ENCODE measurements around the gene ABCC11. TPM values are rescaled to one million over a fixed set of nuclear protein-coding genes. Genes with fewer than 3 reads are reported as not detected.
"Not testable (repeated sequence)": the region's sequence is repeated elsewhere in the genome, so short reads cannot be mapped to it uniquely, and the experiment has no call there.

Gene ABCC11
- total RNA-seq, 4 donors from 2014 or later, result 0.09 to 0.57 (median 0.19) TPM; not detected in 1

DNA sequence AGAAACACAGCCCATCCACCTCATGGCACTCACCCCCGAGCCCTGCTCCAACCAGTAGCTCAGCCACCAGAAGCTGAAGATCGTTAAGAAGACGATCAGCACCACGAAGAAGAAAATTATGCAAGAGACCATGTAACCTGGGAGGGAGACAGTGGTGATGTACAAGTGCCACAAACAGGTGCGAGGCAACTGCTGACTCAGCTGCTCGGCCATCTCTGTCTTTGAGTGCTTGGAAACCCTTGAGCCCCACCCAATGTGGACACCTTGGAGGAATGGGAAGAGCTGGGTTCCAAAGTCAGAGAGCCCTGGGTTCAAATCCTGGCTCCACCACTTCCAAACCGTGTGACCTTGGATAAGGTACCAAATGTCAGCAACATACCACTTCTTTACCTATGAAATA lies 53.5 kb downstream of the ABCC11 start:
- DNase-seq, result no peak
- Histone ChIP-seq H3K4me3 (no peak overlapping the region), H3K9me3 (no peaks in the 10 kb centered on the region), H3K27ac (no peak overlapping the region), H3K27me3 (no peaks in the 10 kb centered on the region), H3K4me1 (peaks cover 0 to 21% (median 3%) of the 10 kb centered on the region in 3 donors), H3K36me3 (no peaks in the 10 kb centered on the region)
- WGBS, 2 donors, result 70 to 89% methylated on average over 2 to 5 of the region's 7 CpGs
- intact Hi-C loops (cut with DNase I), result no loop called here
- TF ChIP-seq POLR2A (IDR thresholded peaks at IDR 0.05), result no peak
- TF ChIP-seq, protein P1, sequence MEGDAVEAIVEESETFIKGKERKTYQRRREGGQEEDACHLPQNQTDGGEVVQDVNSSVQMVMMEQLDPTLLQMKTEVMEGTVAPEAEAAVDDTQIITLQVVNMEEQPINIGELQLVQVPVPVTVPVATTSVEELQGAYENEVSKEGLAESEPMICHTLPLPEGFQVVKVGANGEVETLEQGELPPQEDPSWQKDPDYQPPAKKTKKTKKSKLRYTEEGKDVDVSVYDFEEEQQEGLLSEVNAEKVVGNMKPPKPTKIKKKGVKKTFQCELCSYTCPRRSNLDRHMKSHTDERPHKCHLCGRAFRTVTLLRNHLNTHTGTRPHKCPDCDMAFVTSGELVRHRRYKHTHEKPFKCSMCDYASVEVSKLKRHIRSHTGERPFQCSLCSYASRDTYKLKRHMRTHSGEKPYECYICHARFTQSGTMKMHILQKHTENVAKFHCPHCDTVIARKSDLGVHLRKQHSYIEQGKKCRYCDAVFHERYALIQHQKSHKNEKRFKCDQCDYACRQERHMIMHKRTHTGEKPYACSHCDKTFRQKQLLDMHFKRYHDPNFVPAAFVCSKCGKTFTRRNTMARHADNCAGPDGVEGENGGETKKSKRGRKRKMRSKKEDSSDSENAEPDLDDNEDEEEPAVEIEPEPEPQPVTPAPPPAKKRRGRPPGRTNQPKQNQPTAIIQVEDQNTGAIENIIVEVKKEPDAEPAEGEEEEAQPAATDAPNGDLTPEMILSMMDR (IDR thresholded peaks at IDR 0.05), result no peak

GRCh38 chr16:48188449-48189102 lies 58.8 kb downstream of the ABCC11 start:
- 67 to 81% methylated on average over 6 of the region's 6 CpGs for WGBS, 2 donors
- no peaks in the 10 kb centered on the region for H3K36me3 ChIP-seq
- H3K4me3 ChIP-seq, result no peak overlapping the region
- H3K27me3 ChIP-seq, result no peaks in the 10 kb centered on the region
- H3K4me1 ChIP-seq, result no peaks in the 10 kb centered on the region
- no peak for DNase-seq
- H3K9me3 ChIP-seq, result no peaks in the 10 kb centered on the region
- no peak overlapping the region for H3K27ac ChIP-seq
- TF ChIP-seq, protein P1 (IDR thresholded peaks at IDR 0.05), result no peak
- TF ChIP-seq POLR2A (IDR thresholded peaks at IDR 0.05), result no peak
- intact Hi-C loops (cut with DNase I), result no loop called here

GRCh38 chr16:48187779-48188178 lies 59.6 kb downstream of the ABCC11 start:
- no peaks in the 10 kb centered on the region for H3K4me1 ChIP-seq
- no peaks in the 10 kb centered on the region for H3K36me3 ChIP-seq
- 81 to 93% methylated on average over 4 of the region's 4 CpGs for WGBS, 2 donors
- no peak for DNase-seq
- intact Hi-C loops (cut with DNase I), result no loop called here
- no peaks in the 10 kb centered on the region for H3K27me3 ChIP-seq
- no peaks in the 10 kb centered on the region for H3K9me3 ChIP-seq
- no peak overlapping the region for H3K4me3 ChIP-seq
- no peak overlapping the region for H3K27ac ChIP-seq
- TF ChIP-seq, protein P1 (IDR thresholded peaks at IDR 0.05), result no peak
- TF ChIP-seq POLR2A (IDR thresholded peaks at IDR 0.05), result no peak

GRCh38 chr16:48184681-48185080 lies 62.7 kb downstream of the ABCC11 start:
- intact Hi-C loops (cut with DNase I), result no loop called here
- no peaks in the 10 kb centered on the region for H3K36me3 ChIP-seq
- 67 to 84% methylated on average over 5 to 6 of the region's 6 CpGs for WGBS, 2 donors

DNA sequence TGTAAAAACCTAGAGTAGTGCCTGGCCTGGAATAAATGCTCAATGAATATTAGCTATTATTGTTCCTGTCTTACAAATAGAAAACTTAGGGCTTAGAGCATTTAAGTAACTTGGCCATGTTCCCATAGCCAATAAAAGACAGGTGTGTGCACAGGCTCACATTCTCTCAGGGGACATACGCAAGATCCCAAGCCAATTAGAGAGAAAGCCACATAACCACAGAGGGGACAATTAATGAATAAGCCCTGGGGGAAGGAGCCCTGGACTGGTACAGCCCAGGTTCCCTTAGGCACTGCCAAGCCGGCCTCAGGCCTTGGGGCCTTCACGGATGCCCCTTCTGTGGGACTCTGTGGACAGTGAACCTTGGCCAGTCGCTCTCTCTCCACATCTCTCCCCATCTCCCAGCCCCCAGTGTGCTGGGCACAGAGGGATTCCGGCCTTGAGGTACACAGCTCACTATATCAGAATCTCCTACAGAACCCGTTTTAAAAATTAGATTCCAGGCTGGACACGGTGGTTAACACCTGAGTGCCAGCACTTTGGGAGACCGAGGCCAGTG lies 64.3 kb downstream of the ABCC11 start:
- H3K27me3 ChIP-seq, result peaks cover 0 to 27% (median 0%) of the 10 kb centered on the region in 4 donors
- no peaks in the 10 kb centered on the region for H3K36me3 ChIP-seq
- TF ChIP-seq, protein P1 (IDR thresholded peaks at IDR 0.05), result no peak
- no peak for TF ChIP-seq POLR2A (IDR thresholded peaks at IDR 0.05)
- no peaks in the 10 kb centered on the region for H3K4me1 ChIP-seq
- intact Hi-C loops (cut with DNase I), result no loop called here
- no peaks in the 10 kb centered on the region for H3K9me3 ChIP-seq
- no peak for DNase-seq
- no peak overlapping the region for H3K4me3 ChIP-seq
- WGBS, 2 donors, result 63 to 72% methylated on average over 4 to 6 of the region's 8 CpGs
- H3K27ac ChIP-seq, result no peak overlapping the region

More at GRCh38 chr16:48184681-48185080, 62.7 kb downstream of the ABCC11 start:
- H3K9me3 ChIP-seq, result no peaks in the 10 kb centered on the region
- H3K27ac ChIP-seq, result no peak overlapping the region
- peaks cover 0 to 15% (median 0%) of the 10 kb centered on the region in 4 donors for H3K27me3 ChIP-seq
- H3K4me3 ChIP-seq, result no peak overlapping the region
- TF ChIP-seq, protein P1 (IDR thresholded peaks at IDR 0.05), result no peak
- TF ChIP-seq POLR2A (IDR thresholded peaks at IDR 0.05), result no peak
- DNase-seq, result no peak
- no peaks in the 10 kb centered on the region for H3K4me1 ChIP-seq

- intact Hi-C loops (cut with DNase I); H3K27ac ChIP-seq; DNase-seq; H3K4me1 ChIP-seq; H3K4me3 ChIP-seq; H3K9me3 ChIP-seq; H3K36me3 ChIP-seq: not testable (repeated sequence)
- peaks cover 0 to 35% (median 0%) of the 10 kb centered on the region in 4 donors for H3K27me3 ChIP-seq
- WGBS, 2 donors, result 58 to 66% methylated on average over 6 to 7 of the region's 14 CpGs
Observed at GRCh38 chr16:48181746-48182520, 65.4 kb downstream of the ABCC11 start.
